HG03097 (cell line): ENCODE data around the gene SPACDR.
A peak's percentile ranks its signal among the peaks of the same experiment; 100 is the strongest.

Experiments used
- ATAC-seq: cut with Tn5 transposase; IDR thresholded peaks from one replicate; pipeline ENCODE4 v1.9.1; 2021; ENCODE audit not compliant: unreplicated experiment, low FRiP score

SPACDR gene

GRCh38 chr7:100438172-100438571, 25.9 kb downstream of the SPACDR start:
- no peak for ATAC-seq

- ATAC-seq: no peak
Measured at GRCh38 chr7:100437150-100438100, 26.6 kb downstream of the SPACDR start.

- ATAC-seq: peak; percentile 13
Measured at GRCh38 chr7:100435401-100436304, 28.4 kb downstream of the SPACDR start.

- ATAC-seq: no peak
Measured at GRCh38 chr7:100434297-100435144, 29.5 kb downstream of the SPACDR start.

GRCh38 chr7:100433592-100434296, 30.3 kb downstream of the SPACDR start:
- ATAC-seq: no peak

GRCh38 chr7:100433276-100433591, 30.8 kb downstream of the SPACDR start:
- ATAC-seq: no peak

GRCh38 chr7:100432621-100433275, 31.3 kb downstream of the SPACDR start:
- no peak for ATAC-seq

GRCh38 chr7:100432053-100432452, 32.0 kb downstream of the SPACDR start:
- no peak for ATAC-seq

- ATAC-seq: no peak
Measured at GRCh38 chr7:100431286-100431735, 32.7 kb downstream of the SPACDR start.

GRCh38 chr7:100430493-100431285, 33.4 kb downstream of the SPACDR start:
- no peak for ATAC-seq

- peak; percentile 31 for ATAC-seq
Measured at GRCh38 chr7:100429637-100430492, 34.2 kb downstream of the SPACDR start, which contains the start of gene MEPCE. Gene MEPCE, plus strand, starts transcription at chr7:100429831. Its CDS starts 188 bp downstream, at chr7:100430019.

GRCh38 chr7:100428967-100429636, 35.0 kb downstream of the SPACDR start:
- peak; percentile 34 for ATAC-seq

GRCh38 chr7:100428199-100428966, 35.7 kb downstream of the SPACDR start, which contains the start of gene ZCWPW1:
Gene ZCWPW1, minus strand, starts transcription at chr7:100428703. Its CDS starts 8,054 bp downstream, at chr7:100420649.
- peak; percentile 39 for ATAC-seq

- no peak for ATAC-seq
Measured at GRCh38 chr7:100427762-100428198, 36.3 kb downstream of the SPACDR start.

- no peak for ATAC-seq
Measured at GRCh38 chr7:100426516-100426915, 37.5 kb downstream of the SPACDR start.

- no peak for ATAC-seq
Measured at GRCh38 chr7:100425347-100425746, 38.7 kb downstream of the SPACDR start.
